Ecto neural progenitor cell (in vitro differentiated cells): ENCODE measurements around the gene DPP10.

ENCODE experiments used
- DNase-seq: peaks from one replicate; pipeline ENCODE4 v3.0.0-alpha.2; 2018; ENCODE audit warnings: low spot score

Gene DPP10

GRCh38 chr2:114810092-114810491, 367.7 kb downstream of the DPP10 start:
- DNase-seq, result no peak

GRCh38 chr2:114812261-114812660, 369.8 kb downstream of the DPP10 start:
- no peak for DNase-seq

GRCh38 chr2:114814355-114814754, 371.9 kb downstream of the DPP10 start:
- DNase-seq, result no peak

GRCh38 chr2:114821055-114821454, 378.6 kb downstream of the DPP10 start:
- no peak for DNase-seq

GRCh38 chr2:114843963-114844362, 401.5 kb downstream of the DPP10 start:
- DNase-seq, result no peak

- DNase-seq, result no peak
Observed at GRCh38 chr2:114857196-114857595, 414.8 kb downstream of the DPP10 start.

- DNase-seq, result no peak
Observed at GRCh38 chr2:114859726-114860510, 417.5 kb downstream of the DPP10 start.

- no peak for DNase-seq
Observed at GRCh38 chr2:114862243-114862642, 419.8 kb downstream of the DPP10 start.

- no peak for DNase-seq
Observed at GRCh38 chr2:114864901-114865300, 422.5 kb downstream of the DPP10 start.

- no peak for DNase-seq
Observed at GRCh38 chr2:114880046-114880445, 437.6 kb downstream of the DPP10 start.

GRCh38 chr2:114919985-114920384, 477.5 kb downstream of the DPP10 start:
- no peak for DNase-seq

- DNase-seq, result no peak
Observed at GRCh38 chr2:114922076-114922475, 479.6 kb downstream of the DPP10 start.

- no peak for DNase-seq
Observed at GRCh38 chr2:114925296-114926255, 483.1 kb downstream of the DPP10 start.

- DNase-seq, result no peak
Observed at GRCh38 chr2:114926303-114926702, 483.9 kb downstream of the DPP10 start.

GRCh38 chr2:114929225-114929624, 486.8 kb downstream of the DPP10 start:
- no peak for DNase-seq

- DNase-seq, result no peak
Observed at GRCh38 chr2:114933671-114934241, 491.3 kb downstream of the DPP10 start.

GRCh38 chr2:114935031-114935430, 492.6 kb downstream of the DPP10 start:
- DNase-seq, result no peak

- no peak for DNase-seq
Observed at GRCh38 chr2:114937366-114937930, 495.0 kb downstream of the DPP10 start.

GRCh38 chr2:114940785-114941458, 498.5 kb downstream of the DPP10 start:
- DNase-seq, result no peak

GRCh38 chr2:114949228-114949804, 506.9 kb downstream of the DPP10 start:
- DNase-seq, result no peak

- no peak for DNase-seq
Observed at GRCh38 chr2:114960389-114960788, 517.9 kb downstream of the DPP10 start.
